Psoas muscle (tissue), 8 donors: ENCODE results near the gene BST2. TPM values are rescaled to one million over a fixed set of nuclear protein-coding genes. Genes with fewer than 3 reads are reported as not detected.

Experiments used
- ATAC-seq, 4 donors: fragments of 200-7000 bp; cut with Tn5 transposase; one replicate each; pipeline ENCODE4 v1.9.1; 2020; ENCODE audit warnings: moderate library complexity in 3 of 4, mild to moderate bottlenecking in 2 of 4
- DNase-seq, 2 donors: peaks; one replicate each; pipeline ENCODE4 v3.0.0-alpha.2; 2020
- H3K27ac ChIP-seq: fragments of 200-600 bp; one replicate; pipeline ENCODE4 v1.8.0; 2022
- H3K27me3 ChIP-seq, 3 donors: fragments of 200-600 bp in 1 of 3; one replicate each; pipeline versions ENCODE4 v1.6.1 to v1.8.0; 2013 to 2022; ENCODE audit warnings: low read length in 2 of 3, mild to moderate bottlenecking in 2 of 3, moderate library complexity in 1 of 3; ENCODE audit not compliant: insufficient read depth in 3 of 3
- H3K36me3 ChIP-seq, 2 donors: fragments of 200-600 bp in 1 of 2; one replicate each; pipeline versions ENCODE4 v1.6.1 to v1.8.0; 2013 to 2022; ENCODE audit warnings: low read depth in 1 of 2, mild to moderate bottlenecking in 1 of 2, moderate library complexity in 1 of 2; ENCODE audit not compliant: insufficient read depth in 1 of 2
- H3K4me1 ChIP-seq: fragments of 200-600 bp; one replicate; pipeline ENCODE4 v1.8.0; 2022
- H3K4me3 ChIP-seq: fragments of 200-600 bp; one replicate; pipeline ENCODE4 v1.8.0; 2022; ENCODE audit warnings: mild to moderate bottlenecking
- H3K9me3 ChIP-seq: fragments of 200-600 bp; one replicate; pipeline ENCODE4 v1.8.0; 2022
- WGBS, 3 donors: extraction: QIAGEN DNeasy Blood & Tissue Kit; methylation state at CpG; one replicate each; pipeline versions ENCODE4 v1.1.6 to v1.1.7; 2013; 5-methylcytosine and 5-hydroxymethylcytosine counted together
- intact Hi-C, 2 donors: fragments of 100-400 bp; cut with DNase I; formaldehyde crosslinking; loops; one replicate each; pipeline versions ENCODE4 v1.11.0 to v1.14.2; 2022
- polyA plus RNA-seq, 3 donors: library from polyadenylated mRNA; stranded (reverse); fragments of 200-250 nt; gene quantifications; one replicate each; pipeline ENCODE4 v1.2.3, GENCODE V29; 2013
- total RNA-seq, 4 donors: library from RNA; stranded (reverse); fragmentation: NEBNext Ultra II Directional in 2 of 4; extraction: Animal tissue kit (Norgen Biotek cat#: 25700) in 2 of 4; gene quantifications; one replicate each; pipeline versions ENCODE4 v1.2.1 to v1.2.4, GENCODE V29; 2021 to 2023
- TF ChIP-seq, protein P1 (sequence below): fragments of 200-600 bp; IDR thresholded peaks from one replicate; pipeline ENCODE4 v1.8.0; 2022; ENCODE audit warnings: antibody characterized with exemption
- donor health status: healthy with polysubstance abuse.
- donor health status: DM: no; HTN: no; CAD: no; lungs with moderate emphysema.
- donor health status: Bipolar disorder and iron deficiency.
- donor health status: healthy.
- donor health status: DM: yes; HTN: yes; CAD: no.
- donor health status: DM: no; HTN: no; CAD: no.
- donor health status: DM: no; HTN: no; CAD: no.
- donor health status: DM: yes; HTN: yes; CAD: no.

Gene BST2
- total and polyA plus RNA-seq, 7 donors = 18.3 to 47.7 (median 34.4) TPM

DNA sequence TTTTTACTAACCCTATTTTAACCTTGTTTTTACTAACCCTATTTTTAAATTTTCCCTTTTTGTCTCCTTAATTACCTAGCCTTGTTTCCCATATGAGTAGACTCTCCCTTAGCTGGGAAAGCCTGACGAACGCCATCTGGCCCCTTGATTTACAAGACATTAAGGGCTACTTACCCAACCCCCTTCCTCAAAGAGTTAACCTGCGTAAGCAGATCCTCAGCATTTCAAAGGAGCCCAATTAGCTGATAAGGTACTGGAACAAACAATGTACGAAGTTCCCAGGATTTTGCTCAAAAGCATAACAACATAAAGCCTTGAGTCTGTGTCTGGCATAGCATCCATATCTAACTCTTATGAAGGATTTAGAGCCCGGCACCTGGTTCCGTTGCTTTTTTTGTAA lies 9.7 kb upstream of the BST2 start:
- no peaks in the 10 kb centered on the region for H3K9me3 ChIP-seq
- ATAC-seq (no peak), DNase-seq (no peak)
- H3K4me3 ChIP-seq = no peak overlapping the region
- no peak overlapping the region for H3K27ac ChIP-seq
- WGBS, 3 donors = 65 to 70% (median 67%) methylated on average over 6 of the region's 6 CpGs
- peaks cover 0 to 52% (median 2%) of the 10 kb centered on the region in 3 donors for H3K27me3 ChIP-seq
- H3K36me3 ChIP-seq = no peaks in the 10 kb centered on the region
- intact Hi-C loops = no loop called here
- peaks cover 5% of the 10 kb centered on the region for H3K4me1 ChIP-seq
- TF ChIP-seq, protein P1, sequence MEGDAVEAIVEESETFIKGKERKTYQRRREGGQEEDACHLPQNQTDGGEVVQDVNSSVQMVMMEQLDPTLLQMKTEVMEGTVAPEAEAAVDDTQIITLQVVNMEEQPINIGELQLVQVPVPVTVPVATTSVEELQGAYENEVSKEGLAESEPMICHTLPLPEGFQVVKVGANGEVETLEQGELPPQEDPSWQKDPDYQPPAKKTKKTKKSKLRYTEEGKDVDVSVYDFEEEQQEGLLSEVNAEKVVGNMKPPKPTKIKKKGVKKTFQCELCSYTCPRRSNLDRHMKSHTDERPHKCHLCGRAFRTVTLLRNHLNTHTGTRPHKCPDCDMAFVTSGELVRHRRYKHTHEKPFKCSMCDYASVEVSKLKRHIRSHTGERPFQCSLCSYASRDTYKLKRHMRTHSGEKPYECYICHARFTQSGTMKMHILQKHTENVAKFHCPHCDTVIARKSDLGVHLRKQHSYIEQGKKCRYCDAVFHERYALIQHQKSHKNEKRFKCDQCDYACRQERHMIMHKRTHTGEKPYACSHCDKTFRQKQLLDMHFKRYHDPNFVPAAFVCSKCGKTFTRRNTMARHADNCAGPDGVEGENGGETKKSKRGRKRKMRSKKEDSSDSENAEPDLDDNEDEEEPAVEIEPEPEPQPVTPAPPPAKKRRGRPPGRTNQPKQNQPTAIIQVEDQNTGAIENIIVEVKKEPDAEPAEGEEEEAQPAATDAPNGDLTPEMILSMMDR = no peak

DNA sequence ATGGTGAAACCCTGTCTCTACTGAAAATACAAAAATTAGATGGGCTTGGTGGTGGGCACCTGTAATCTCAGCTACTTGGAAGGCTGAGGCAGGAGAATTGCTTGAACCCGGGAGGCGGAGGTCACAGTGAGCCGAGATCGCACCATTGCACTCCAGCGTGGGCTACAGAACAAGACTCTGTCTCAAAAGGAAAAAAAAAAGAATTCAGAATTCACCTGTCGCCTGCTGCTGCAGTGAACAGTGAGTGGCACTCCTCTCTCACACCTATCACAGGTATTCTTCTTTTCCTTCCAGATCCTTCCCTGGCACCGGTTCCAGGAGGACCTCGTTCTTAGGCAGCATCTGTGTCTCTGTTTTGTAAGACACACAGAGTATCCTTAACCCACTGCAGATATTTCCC lies 8.7 kb upstream of the BST2 start:
- ATAC-seq = no peak

DNA sequence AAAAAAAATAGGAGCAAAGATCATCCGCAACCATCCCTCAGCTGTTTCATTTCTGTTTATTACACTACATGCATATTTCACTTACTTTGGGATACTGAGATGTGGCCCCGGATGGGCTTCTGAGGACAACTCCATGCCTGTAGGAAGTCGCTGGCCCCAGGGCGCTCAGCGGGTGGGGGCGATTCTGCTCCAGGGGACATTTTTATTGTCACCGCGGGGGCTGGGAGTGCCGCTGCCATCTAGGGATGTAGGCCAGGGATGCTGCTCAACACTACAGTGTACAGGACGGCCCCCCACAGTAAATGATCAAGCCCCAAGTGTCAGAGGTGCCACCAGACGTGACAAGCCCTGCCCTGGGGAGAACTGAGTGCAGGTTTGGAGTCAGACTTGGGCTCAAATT lies 6.4 kb upstream of the BST2 start:
- Histone ChIP-seq H3K4me3 (no peak overlapping the region), H3K4me1 (no peaks in the 10 kb centered on the region), H3K27ac (no peak overlapping the region), H3K9me3 (no peaks in the 10 kb centered on the region), H3K36me3 (no peaks in the 10 kb centered on the region), H3K27me3 (peaks cover 0 to 47% (median 2%) of the 10 kb centered on the region in 3 donors)
- TF ChIP-seq, protein P1 = no peak
- intact Hi-C loops = no loop called here
- 65 to 76% (median 71%) methylated on average over 11 of the region's 11 CpGs for WGBS, 3 donors
- no peak for ATAC-seq
- DNase-seq = no peak

More for the DNA sequence above, 8.7 kb upstream of the BST2 start:
- DNase-seq = no peak
- peaks cover 0 to 52% (median 2%) of the 10 kb centered on the region in 3 donors for H3K27me3 ChIP-seq
- H3K27ac ChIP-seq = no peak overlapping the region
- no peaks in the 10 kb centered on the region for H3K36me3 ChIP-seq
- WGBS, 3 donors = 84 to 88% (median 87%) methylated on average over 8 of the region's 8 CpGs
- intact Hi-C loops = no loop called here
- H3K9me3 ChIP-seq = no peaks in the 10 kb centered on the region
- TF ChIP-seq, protein P1 = no peak
- H3K4me3 ChIP-seq = no peak overlapping the region
- H3K4me1 ChIP-seq = peaks cover 3% of the 10 kb centered on the region

DNA sequence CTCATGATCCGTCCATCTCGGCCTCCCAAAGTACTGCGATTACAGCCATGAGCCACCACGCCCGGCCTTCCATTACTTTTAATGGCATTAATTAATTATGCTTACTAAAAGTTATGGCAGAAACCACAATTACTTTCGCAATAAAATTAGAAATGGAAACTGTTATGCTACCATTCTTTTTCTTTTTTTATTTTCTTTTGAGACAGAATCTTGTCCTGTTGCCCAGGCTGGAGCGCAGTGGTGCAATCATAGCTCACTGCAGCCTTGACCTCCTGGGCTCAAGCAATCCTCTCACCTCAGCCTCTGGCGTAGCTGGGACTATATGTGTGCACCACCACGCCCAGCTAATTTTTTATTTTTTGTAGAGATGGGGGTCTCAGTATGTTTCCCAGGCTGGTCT lies 4.6 kb upstream of the BST2 start:
- no peaks in the 10 kb centered on the region for H3K9me3 ChIP-seq
- H3K27me3 ChIP-seq = peaks cover 0 to 30% (median 2%) of the 10 kb centered on the region in 3 donors
- intact Hi-C loops = no loop called here
- H3K36me3 ChIP-seq = no peaks in the 10 kb centered on the region
- DNase-seq (no peak), ATAC-seq (no peak)
- H3K4me3 ChIP-seq = no peak overlapping the region
- 92 to 94% (median 93%) methylated on average over 9 of the region's 9 CpGs for WGBS, 3 donors
- no peaks in the 10 kb centered on the region for H3K4me1 ChIP-seq
- TF ChIP-seq, protein P1 = no peak
- H3K27ac ChIP-seq = no peak overlapping the region

DNA sequence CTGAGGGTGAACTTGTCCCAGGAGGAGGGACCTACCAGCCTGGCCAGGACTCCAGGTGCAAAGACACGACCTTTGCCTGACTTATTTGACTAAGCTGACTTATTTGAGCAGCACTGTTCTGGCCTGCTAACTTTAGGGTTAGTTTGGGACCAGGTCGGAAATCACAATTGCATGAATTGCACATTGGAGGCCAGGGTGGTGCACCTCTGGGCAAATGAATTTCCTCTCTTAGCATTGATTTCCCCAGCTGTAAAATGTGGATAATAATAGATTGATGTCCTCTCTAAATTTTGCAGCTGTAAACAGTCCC lies 1.4 kb upstream of the BST2 start:
- no peak for ATAC-seq
- Histone ChIP-seq H3K27ac (peak overlapping the region; percentile 43), H3K4me1 (no peaks in the 10 kb centered on the region), H3K36me3 (no peaks in the 10 kb centered on the region), H3K9me3 (no peaks in the 10 kb centered on the region), H3K27me3 (peaks cover 0 to 9% (median 0%) of the 10 kb centered on the region in 3 donors), H3K4me3 (peak overlapping the region; percentile 65)
- no peak for DNase-seq
- TF ChIP-seq, protein P1 = no peak
- intact Hi-C loops = no loop called here
- 47 to 61% (median 53%) methylated on average over 2 of the region's 2 CpGs for WGBS, 3 donors
